H1 (cell line): ENCODE data around the gene NKD2. TPM values are rescaled to one million over a fixed set of nuclear protein-coding genes. Genes with fewer than 3 reads are reported as not detected.

Experiments used
- CTCF ChIA-PET: fragments of 300-600 bp; sonication (Branson Sonifier 250); formaldehyde crosslinking; loops from one replicate; lab custom pipeline; 2021; ENCODE audit not compliant: partially characterized antibody; lab: Charles Lee
- POLR2A ChIA-PET: fragments of 300-600 bp; sonication (Branson Sonifier 250); formaldehyde crosslinking; loops from one replicate; lab custom pipeline; 2021; ENCODE audit warnings: inconsistent platforms; ENCODE audit not compliant: partially characterized antibody; lab: Charles Lee
- DNase-seq, 2 experiments: peaks; one replicate each; pipeline versions ENCODE4 v3.0.0 to v3.0.0-alpha.2; 2010 to 2022; ENCODE audit warnings: low spot score in 2 of 2, low read depth in 1 of 2, mixed read lengths in 1 of 2
- FAIRE-seq: peaks from 2 replicates; lab custom pipeline; 2011; peaks lifted over from hg19 to GRCh38; lab: Jason Lieb, UNC
- H2AFZ ChIP-seq: 2 replicates; pipeline ENCODE4 v1.8.1; 2012; ENCODE audit warnings: low read length, inconsistent platforms
- H2AK5ac ChIP-seq: 2 replicates; pipeline ENCODE4 v1.6.1; 2013; ENCODE audit warnings: low read depth, low read length
- H2BK120ac ChIP-seq: replicated peaks from 2 replicates; pipeline ENCODE3; 2013; ENCODE audit warnings: low read depth, low read length, inconsistent platforms
- H2BK12ac ChIP-seq: 2 replicates; pipeline ENCODE4 v1.6.1; 2013; ENCODE audit warnings: low read depth, low read length
- H2BK15ac ChIP-seq: 2 replicates; pipeline ENCODE4 v1.6.1; 2013; ENCODE audit warnings: low read length
- H2BK20ac ChIP-seq: 2 replicates; pipeline ENCODE4 v1.6.1; 2013; ENCODE audit warnings: low read length
- H2BK5ac ChIP-seq: 2 replicates; pipeline ENCODE4 v1.6.1; 2013; ENCODE audit warnings: low read depth, low read length
- H3K14ac ChIP-seq: 2 replicates; pipeline ENCODE4 v1.6.1; 2013; ENCODE audit warnings: inconsistent platforms; ENCODE audit not compliant: insufficient read length
- H3K18ac ChIP-seq: 2 replicates; pipeline ENCODE4 v1.6.1; 2013; ENCODE audit warnings: low read length; ENCODE audit errors: extremely low read depth
- H3K23ac ChIP-seq: 2 replicates; pipeline ENCODE4 v1.6.1; 2013; ENCODE audit warnings: inconsistent platforms; ENCODE audit not compliant: insufficient read length
- H3K23me2 ChIP-seq: 2 replicates; pipeline ENCODE4 v1.6.1; 2013; ENCODE audit warnings: low read depth, low read length
- H3K27ac ChIP-seq: 2 replicates; pipeline ENCODE4 v1.6.1; 2011; ENCODE audit warnings: low read depth, low read length, inconsistent platforms
- H3K27me3 ChIP-seq, 4 experiments: replicated peaks in 1 of 4; 1 replicate in 1 of 4; 2 replicates in 3 of 4; pipeline versions ENCODE4 v1.6.1 to v1.8.1; 2011 to 2013; ENCODE audit warnings: low read length in 3 of 4, mild to moderate bottlenecking in 3 of 4, inconsistent platforms in 2 of 4, mixed read lengths in 2 of 4, moderate library complexity in 1 of 4; ENCODE audit not compliant: control insufficient read depth in 3 of 4, insufficient read depth in 3 of 4; ENCODE audit errors: extremely low read depth in 1 of 4
- H3K36me3 ChIP-seq, 4 experiments: 2 replicates each; pipeline versions ENCODE4 v1.6.1 to v1.8.1; 2011 to 2013; ENCODE audit warnings: mild to moderate bottlenecking in 4 of 4, low read length in 3 of 4, moderate library complexity in 2 of 4, control low read depth in 1 of 4, inconsistent platforms in 1 of 4; ENCODE audit not compliant: insufficient read depth in 4 of 4, control insufficient read depth in 2 of 4
- H3K4ac ChIP-seq: replicated peaks from 2 replicates; pipeline ENCODE3; 2013; ENCODE audit warnings: low read length, low read depth, mixed read lengths, inconsistent platforms; ENCODE audit not compliant: insufficient read length
- H3K4me1 ChIP-seq, 4 experiments: replicated peaks in 1 of 4; 1 replicate in 1 of 4; 2 replicates in 3 of 4; pipeline versions ENCODE4 v1.6.1 to v1.8.1; 2011 to 2013; ENCODE audit warnings: low read length in 3 of 4, inconsistent platforms in 2 of 4, mixed read lengths in 1 of 4; ENCODE audit not compliant: insufficient read depth in 4 of 4, control insufficient read depth in 3 of 4
- H3K4me2 ChIP-seq, 2 experiments: 2 replicates each; pipeline versions ENCODE4 v1.6.1 to v1.8.1; 2011 to 2013; ENCODE audit warnings: low read depth in 2 of 2, low read length in 2 of 2, control low read depth in 1 of 2, inconsistent platforms in 1 of 2, mild to moderate bottlenecking in 1 of 2; ENCODE audit not compliant: insufficient read depth in 1 of 2
- H3K4me3 ChIP-seq, 4 experiments: fragments of 200-600, 300-600 bp in 1 of 4; sonication (generic), shearing (Covaris generic), sonication (Bioruptor Twin) in 1 of 4; 2 replicates each; pipeline versions ENCODE4 v1.5.1 to v1.8.1; 2011 to 2016; ENCODE audit warnings: low read length in 4 of 4, low read depth in 3 of 4, control low read depth in 2 of 4, inconsistent platforms in 2 of 4, mild to moderate bottlenecking in 2 of 4, mixed read lengths in 1 of 4, moderate library complexity in 1 of 4; ENCODE audit not compliant: insufficient read depth in 2 of 4; ENCODE audit errors: extremely low read depth in 1 of 4
- H3K56ac ChIP-seq: replicated peaks from 2 replicates; pipeline ENCODE3; 2013; ENCODE audit warnings: low read depth, mild to moderate bottlenecking, mixed read lengths, low read length, inconsistent platforms; ENCODE audit not compliant: insufficient read length
- H3K79me1 ChIP-seq: 2 replicates; pipeline ENCODE4 v1.6.1; 2013; ENCODE audit warnings: low read depth, low read length, control low read depth
- H3K79me2 ChIP-seq, 2 experiments: 2 replicates each; pipeline versions ENCODE4 v1.6.1 to v1.8.1; 2012 to 2013; ENCODE audit warnings: low read length in 2 of 2, mild to moderate bottlenecking in 2 of 2, inconsistent platforms in 1 of 2; ENCODE audit not compliant: insufficient read depth in 2 of 2, control insufficient read depth in 1 of 2
- H3K9ac ChIP-seq, 4 experiments: replicated peaks in 1 of 4; 1 replicate in 1 of 4; 2 replicates in 3 of 4; pipeline versions ENCODE4 v1.6.1 to v1.8.1; 2011 to 2013; ENCODE audit warnings: low read depth in 3 of 4, low read length in 3 of 4, control low read depth in 2 of 4, mild to moderate bottlenecking in 2 of 4, moderate library complexity in 2 of 4, inconsistent platforms in 1 of 4; ENCODE audit errors: extremely low read depth in 1 of 4
- H3K9me3 ChIP-seq, 2 experiments: 2 replicates each; pipeline versions ENCODE4 v1.6.1 to v1.8.1; 2012 to 2013; ENCODE audit warnings: mild to moderate bottlenecking in 2 of 2, moderate library complexity in 2 of 2, control low read depth in 1 of 2, inconsistent platforms in 1 of 2, low read depth in 1 of 2, low read length in 1 of 2, mixed read lengths in 1 of 2; ENCODE audit not compliant: insufficient read depth in 2 of 2
- H4K20me1 ChIP-seq, 2 experiments: replicated peaks in 1 of 2; 2 replicates each; pipeline versions ENCODE3 to v1.8.1; 2011 to 2013; ENCODE audit warnings: inconsistent platforms in 2 of 2, low read length in 2 of 2, mild to moderate bottlenecking in 1 of 2; ENCODE audit not compliant: insufficient read depth in 2 of 2, control insufficient read depth in 1 of 2
- H4K5ac ChIP-seq: 2 replicates; pipeline ENCODE4 v1.6.1; 2013; ENCODE audit warnings: low read length, low read depth, mixed read lengths, inconsistent platforms; ENCODE audit not compliant: insufficient read length
- H4K8ac ChIP-seq: 2 replicates; pipeline ENCODE4 v1.8.0; 2013; ENCODE audit warnings: mild to moderate bottlenecking, moderate library complexity, low read length, inconsistent platforms; ENCODE audit not compliant: insufficient read depth; ENCODE audit errors: extremely low read depth
- H4K91ac ChIP-seq: replicated peaks from 2 replicates; pipeline ENCODE3; 2013; ENCODE audit warnings: low read length, mixed read lengths, inconsistent platforms; ENCODE audit not compliant: insufficient read length
- EP300 ChIP-seq, 2 experiments: IDR thresholded peaks; 1 replicate in 1 of 2; 2 replicates in 1 of 2; pipeline ENCODE4 v1.6.1; 2011 to 2012; ENCODE audit warnings: low read depth in 2 of 2, low read length in 2 of 2, mild to moderate bottlenecking in 2 of 2, borderline replicate concordance in 1 of 2, inconsistent platforms in 1 of 2, moderate library complexity in 1 of 2
- EZH2 ChIP-seq: fragments of 200-600 bp; sonication (generic); IDR thresholded peaks from 2 replicates; pipeline ENCODE4 v1.7.1; 2012; ENCODE audit warnings: low read depth, mild to moderate bottlenecking, moderate library complexity, low read length, inconsistent platforms; ENCODE audit not compliant: severe bottlenecking
- HDAC2 ChIP-seq, 2 experiments: fragments of 300-600 bp in 1 of 2; sonication (generic) in 1 of 2; IDR thresholded peaks; 2 replicates each; pipeline ENCODE4 v1.6.1; 2011 to 2012; ENCODE audit warnings: low read depth in 2 of 2, low read length in 2 of 2, mild to moderate bottlenecking in 2 of 2, moderate library complexity in 2 of 2, borderline replicate concordance in 1 of 2, inconsistent platforms in 1 of 2
- KDM4A ChIP-seq: IDR thresholded peaks from one replicate; pipeline ENCODE4 v1.7.1; 2012; ENCODE audit warnings: low read depth, mild to moderate bottlenecking, moderate library complexity, low read length, inconsistent platforms; ENCODE audit not compliant: severe bottlenecking
- MAFK ChIP-seq: IDR thresholded peaks from 2 replicates; pipeline ENCODE4 v1.6.1; 2012; ENCODE audit warnings: low read depth, mild to moderate bottlenecking, improper control_type of control experiment, low read length
- POLR2A ChIP-seq, 2 experiments: IDR thresholded peaks; 1 replicate in 1 of 2; 2 replicates in 1 of 2; pipeline ENCODE4 v1.6.1; 2011; ENCODE audit warnings: low read depth in 2 of 2, low read length in 2 of 2, mild to moderate bottlenecking in 2 of 2; ENCODE audit errors: control extremely low read depth in 1 of 2
- RNF2 ChIP-seq: fragments of 200-900, 300-1000 bp; sonication (generic); IDR thresholded peaks from 2 replicates; pipeline ENCODE4 v1.7.1; 2016; ENCODE audit warnings: borderline replicate concordance, low read depth, mild to moderate bottlenecking, antibody characterized with exemption, low read length; ENCODE audit not compliant: poor library complexity, severe bottlenecking; ENCODE audit errors: missing control alignments
- SP2 ChIP-seq: IDR thresholded peaks from 2 replicates; pipeline ENCODE4 v1.6.1; 2012; ENCODE audit warnings: mild to moderate bottlenecking, low read length, inconsistent platforms
- TAF1 ChIP-seq: IDR thresholded peaks from 2 replicates; pipeline ENCODE4 v1.6.1; 2011; ENCODE audit warnings: mild to moderate bottlenecking, low read depth, low read length
- ZNF274 ChIP-seq: IDR thresholded peaks from 2 replicates; pipeline ENCODE4 v1.7.0; 2012; ENCODE audit warnings: low read length, borderline replicate concordance; ENCODE audit errors: extremely low read depth
- WGBS, 2 experiments: shearing (Covaris generic) in 1 of 2; methylation state at CpG; one replicate each; pipeline versions ENCODE4 v1.1.6 to v1.1.7; 2013 to 2015; ENCODE audit warnings: low lambda C conversion rate in 2 of 2, mixed read lengths in 2 of 2, inconsistent platforms in 1 of 2, low coverage in 1 of 2, missing lambda C conversion rate in 1 of 2; ENCODE audit not compliant: insufficient replicate concordance in 2 of 2, insufficient coverage in 1 of 2, insufficient read length in 1 of 2; ENCODE audit errors: extremely low coverage in 1 of 2, missing lambda C conversion rate in 1 of 2; 5-methylcytosine and 5-hydroxymethylcytosine counted together
- polyA plus RNA-seq, 7 experiments: library from polyadenylated mRNA; depleted of rRNA in 3 of 7; stranded (reverse) in 5 of 7; unstranded in 2 of 7; fragments of >200 nt in 5 of 7; fragments of 200-250 nt in 2 of 7; gene quantifications; 1 replicate in 5 of 7; 2 replicates in 1 of 7; 4 replicates in 1 of 7; pipeline versions ENCODE4 v1.2.1 to v1.2.3, GENCODE V29; 2011 to 2013; ENCODE audit warnings: missing spikeins in 2 of 7, mixed read lengths in 2 of 7
- total RNA-seq: library from RNA; stranded (reverse); fragmentation: NEBNext Ultra II Directional; extraction: Animal tissue kit (Norgen Biotek cat#: 25700); gene quantifications from 2 replicates; pipeline ENCODE4 v1.2.1, GENCODE V29; 2021

The NKD2 gene
- total and polyA plus RNA-seq, 2 of the 8 experiments (the other 6 are each of a cell fraction or from before 2014, with no cell fraction given): 5.5 to 7.9 TPM

DNA sequence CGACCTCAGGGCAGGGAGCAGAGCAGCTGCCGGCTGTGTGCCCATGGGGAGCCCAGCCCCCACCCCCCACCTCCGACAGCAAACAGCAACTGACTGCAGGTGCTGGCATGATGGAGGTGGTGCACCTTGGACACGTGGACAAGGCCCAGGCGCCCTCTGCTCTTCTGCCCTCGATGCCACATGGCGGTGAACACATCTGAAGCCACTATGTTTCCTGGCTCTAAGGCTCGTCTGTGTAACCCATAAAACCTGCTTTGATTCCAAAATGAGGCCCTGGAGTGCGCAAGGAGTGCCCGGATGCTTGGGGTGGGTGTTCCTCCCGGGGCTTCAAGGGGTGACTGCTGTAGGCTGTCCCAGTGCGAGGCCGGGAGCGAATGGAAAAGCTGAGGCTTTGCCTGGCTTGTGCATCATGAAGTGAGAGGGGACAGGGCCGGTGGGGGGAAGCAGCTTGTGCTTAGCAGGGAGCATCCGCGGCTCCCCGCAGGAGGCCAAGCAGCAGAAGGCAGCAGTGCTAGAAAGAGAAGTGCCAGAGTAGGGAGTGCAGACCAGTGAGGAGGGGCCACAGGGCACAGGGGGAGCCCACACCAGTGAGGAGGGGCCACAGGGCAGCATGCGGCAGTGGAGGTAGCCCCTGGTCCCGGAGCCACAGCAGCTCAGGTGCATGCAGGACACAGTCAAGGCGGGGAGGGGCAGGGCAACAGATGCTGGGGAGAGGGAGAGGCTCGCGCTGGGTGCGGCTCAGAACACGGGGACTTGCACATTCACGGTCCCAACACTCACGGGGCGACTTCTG is 30.0 kb downstream of the NKD2 start:
- Histone ChIP-seq H4K20me1 (peaks cover 0 to 10% of the 10 kb centered on the region in 2 experiments), H3K4me3 (no peak overlapping the region), H3K23ac (no peak overlapping the region), H3K36me3 (no peaks in the 10 kb centered on the region), H3K14ac (no peak overlapping the region), H4K5ac (no peak overlapping the region), H3K27ac (no peak overlapping the region), H3K27me3 (no peaks in the 10 kb centered on the region), H2BK120ac (no peak overlapping the region), H2BK20ac (no peak overlapping the region), H3K4me1 (no peaks in the 10 kb centered on the region; a peak in 1 of 7 replicates), H3K4ac (no peak overlapping the region), H3K4me2 (no peak overlapping the region), H3K9ac (no peak overlapping the region), H3K79me2 (no peaks in the 10 kb centered on the region), H2AFZ (no peak overlapping the region), H3K23me2 (peaks cover 25% of the 10 kb centered on the region; the same call in 1 of the 2 replicates), H4K8ac (peak overlapping the region; percentile 14; the same call in 1 of the 2 replicates), H3K79me1 (no peaks in the 10 kb centered on the region), H3K9me3 (peaks cover 10 to 25% of the 10 kb centered on the region in 2 experiments; a peak in 3 of 4 replicates), H4K91ac (no peak overlapping the region), H3K18ac (no peak overlapping the region), H2BK12ac (0 out of 2 replicates have a peak overlapping the region, but pooled peaks have one; percentile 17), H2AK5ac (0 out of 2 replicates have a peak overlapping the region, but pooled peaks have one; percentile 39), H3K56ac (no peak overlapping the region), H2BK15ac (no peak overlapping the region), H2BK5ac (peak overlapping the region; percentile 35; the same call in 1 of the 2 replicates)
- 84% methylated on average over 28 of the region's 28 CpGs; no CpG with 5 or more reads in 1 of the 2 experiments for WGBS, 2 experiments
- ChIA-PET POLR2A (interaction anchor here (1.9 kb wide), 1 partner anchor 11 kb away, joined by 5 read pairs; no protein-coding TSS in a partner anchor), CTCF (interaction anchor here (1.1 to 1.5 kb wide), 5 partner anchors 19 to 102 kb away, joined by 3 to 4 read pairs (median 3); no protein-coding TSS in a partner anchor)
- DNase-seq (no peak), FAIRE-seq (no peak)
- TF ChIP-seq RNF2: no peak
- TF ChIP-seq EP300 (IDR thresholded peaks at IDR 0.05; ENCODE audit: borderline replicate concordance in 1 of 2, low read depth in 2 of 2, low read length in 2 of 2): no peak
- TF ChIP-seq KDM4A: no peak
- no peak for TF ChIP-seq ZNF274
- TF ChIP-seq HDAC2 (IDR thresholded peaks at IDR 0.05; ENCODE audit: borderline replicate concordance in 1 of 2, low read depth in 2 of 2, low read length in 2 of 2): no peak
- TF ChIP-seq TAF1: no peak
- TF ChIP-seq EZH2: no peak
- TF ChIP-seq SP2: no peak
- TF ChIP-seq MAFK: no peak
- TF ChIP-seq POLR2A (IDR thresholded peaks at IDR 0.05; ENCODE audit: control extremely low read depth in 1 of 2, low read depth in 2 of 2, low read length in 2 of 2): no peak
